Parathyroid adenoma (tissue), 2 donors: Measurements from ENCODE around the gene TIAM2.
"Not testable (repeated sequence)": the region's sequence is repeated elsewhere in the genome, so short reads cannot be mapped to it uniquely, and the experiment has no call there.

Experiments
- H2AFZ ChIP-seq: fragments of 300-600 bp; sonication (generic); one replicate; pipeline ENCODE4 v1.7.0; 2017; ENCODE audit warnings: antibody characterized with exemption, mild to moderate bottlenecking
- H3K27ac ChIP-seq: fragments of 300-600 bp; sonication (generic); one replicate; pipeline ENCODE4 v1.7.0; 2017
- H3K27me3 ChIP-seq: fragments of 300-600 bp; sonication (generic); one replicate; pipeline ENCODE4 v1.7.0; 2017; ENCODE audit warnings: low read length; ENCODE audit not compliant: control insufficient read depth, insufficient read depth
- H3K36me3 ChIP-seq: fragments of 300-600 bp; sonication (generic); one replicate; pipeline ENCODE4 v1.7.0; 2017; ENCODE audit warnings: low read length; ENCODE audit not compliant: control insufficient read depth, insufficient read depth
- H3K4me1 ChIP-seq: fragments of 300-600 bp; sonication (generic); one replicate; pipeline ENCODE4 v1.7.0; 2017; ENCODE audit warnings: control low read depth
- H3K4me2 ChIP-seq: fragments of 300-600 bp; sonication (generic); one replicate; pipeline ENCODE4 v1.7.0; 2017; ENCODE audit warnings: low read length
- H3K4me3 ChIP-seq: fragments of 300-600 bp; sonication (generic); one replicate; pipeline ENCODE4 v1.7.0; 2017; ENCODE audit warnings: low read depth, low read length
- H3K79me2 ChIP-seq: fragments of 300-600 bp; sonication (generic); one replicate; pipeline ENCODE4 v1.7.0; 2017; ENCODE audit warnings: control low read depth
- H3K9ac ChIP-seq: fragments of 300-600 bp; sonication (generic); one replicate; pipeline ENCODE4 v1.7.0; 2017; ENCODE audit warnings: mild to moderate bottlenecking
- H3K9me3 ChIP-seq: fragments of 300-600 bp; sonication (generic); one replicate; pipeline ENCODE4 v1.7.0; 2017; ENCODE audit warnings: low read length; ENCODE audit not compliant: control insufficient read depth
- TF ChIP-seq, protein P1 (sequence below): fragments of 300-600 bp; sonication (generic); IDR thresholded peaks from one replicate; pipeline ENCODE4 v1.7.0; 2017; ENCODE audit warnings: antibody characterized with exemption, mild to moderate bottlenecking
- donor health status: primary hyperparathyroidism.

Gene TIAM2

DNA sequence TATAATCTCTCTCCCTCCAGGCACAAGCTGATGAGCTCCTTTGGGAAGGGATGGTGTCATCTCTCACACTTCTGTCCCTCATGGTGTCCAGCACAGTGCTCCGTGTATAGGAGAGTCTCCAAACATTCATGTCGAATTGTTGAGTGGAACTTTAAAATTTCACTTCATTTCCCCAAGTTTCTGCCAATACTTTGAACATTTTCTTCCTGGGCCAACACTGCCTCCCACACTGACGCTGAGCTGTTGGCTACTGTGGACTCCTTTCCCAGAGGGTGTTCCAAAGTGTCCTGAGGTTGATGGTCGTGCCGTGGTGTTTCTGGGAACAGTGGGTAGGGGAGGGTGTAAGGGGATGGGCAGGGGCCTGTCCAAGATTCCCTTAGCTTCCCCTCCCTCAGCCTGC is 122.7 kb downstream of the TIAM2 start:
- H3K27me3 ChIP-seq, result no peaks in the 10 kb centered on the region
- TF ChIP-seq, protein P1, sequence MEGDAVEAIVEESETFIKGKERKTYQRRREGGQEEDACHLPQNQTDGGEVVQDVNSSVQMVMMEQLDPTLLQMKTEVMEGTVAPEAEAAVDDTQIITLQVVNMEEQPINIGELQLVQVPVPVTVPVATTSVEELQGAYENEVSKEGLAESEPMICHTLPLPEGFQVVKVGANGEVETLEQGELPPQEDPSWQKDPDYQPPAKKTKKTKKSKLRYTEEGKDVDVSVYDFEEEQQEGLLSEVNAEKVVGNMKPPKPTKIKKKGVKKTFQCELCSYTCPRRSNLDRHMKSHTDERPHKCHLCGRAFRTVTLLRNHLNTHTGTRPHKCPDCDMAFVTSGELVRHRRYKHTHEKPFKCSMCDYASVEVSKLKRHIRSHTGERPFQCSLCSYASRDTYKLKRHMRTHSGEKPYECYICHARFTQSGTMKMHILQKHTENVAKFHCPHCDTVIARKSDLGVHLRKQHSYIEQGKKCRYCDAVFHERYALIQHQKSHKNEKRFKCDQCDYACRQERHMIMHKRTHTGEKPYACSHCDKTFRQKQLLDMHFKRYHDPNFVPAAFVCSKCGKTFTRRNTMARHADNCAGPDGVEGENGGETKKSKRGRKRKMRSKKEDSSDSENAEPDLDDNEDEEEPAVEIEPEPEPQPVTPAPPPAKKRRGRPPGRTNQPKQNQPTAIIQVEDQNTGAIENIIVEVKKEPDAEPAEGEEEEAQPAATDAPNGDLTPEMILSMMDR, result no peak
- no peak overlapping the region for H3K27ac ChIP-seq
- no peaks in the 10 kb centered on the region for H3K79me2 ChIP-seq
- no peaks in the 10 kb centered on the region for H3K4me1 ChIP-seq
- no peaks in the 10 kb centered on the region for H3K9me3 ChIP-seq
- H2AFZ ChIP-seq, result no peak overlapping the region
- no peak overlapping the region for H3K9ac ChIP-seq
- H3K36me3 ChIP-seq, result no peaks in the 10 kb centered on the region
- H3K4me3 ChIP-seq, result no peak overlapping the region
- no peak overlapping the region for H3K4me2 ChIP-seq

DNA sequence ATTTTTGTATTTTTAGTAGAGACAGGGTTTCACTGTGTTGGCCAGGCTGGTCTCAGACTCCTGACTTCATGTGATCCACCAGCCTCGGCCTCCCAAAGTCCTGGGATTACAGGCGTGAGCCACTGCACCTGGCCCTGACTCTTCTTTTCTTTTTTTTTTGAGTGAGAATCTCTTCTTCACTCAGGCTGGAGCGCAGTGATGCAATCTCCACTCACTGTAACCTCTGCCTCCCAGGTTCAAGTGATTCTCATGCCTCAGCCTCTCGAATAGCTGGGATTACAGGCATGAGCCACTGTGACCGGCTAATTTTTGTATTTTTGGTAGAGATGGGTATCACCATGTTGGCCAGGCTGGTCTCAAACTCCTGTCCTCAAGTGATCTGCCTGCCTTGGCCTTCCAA is 124.1 kb downstream of the TIAM2 start:
- not testable (repeated sequence) for H2AFZ ChIP-seq, H3K4me2 ChIP-seq, H3K4me3 ChIP-seq, H3K79me2 ChIP-seq, H3K9ac ChIP-seq, H3K27ac ChIP-seq, H3K4me1 ChIP-seq, H3K9me3 ChIP-seq, H3K27me3 ChIP-seq, H3K36me3 ChIP-seq

DNA sequence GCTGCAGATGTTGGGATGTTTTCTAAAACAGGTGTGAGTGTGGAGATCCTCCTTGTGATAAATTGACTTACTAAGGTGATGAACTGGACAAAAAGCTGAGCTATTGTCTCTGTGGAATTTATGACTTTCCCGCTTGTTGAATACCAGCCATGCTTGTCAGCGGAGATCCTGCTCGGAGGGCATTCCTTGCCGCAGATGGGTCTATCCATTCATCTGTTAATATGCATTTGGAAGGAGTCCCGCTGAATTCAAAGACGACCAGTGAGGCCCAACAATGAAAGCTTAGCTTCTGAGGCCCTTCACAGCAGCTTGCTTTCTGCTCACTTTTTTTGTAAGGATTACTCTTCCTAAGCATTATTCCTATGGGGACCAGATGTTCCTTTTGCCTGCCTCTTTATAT is 124.9 kb downstream of the TIAM2 start:
- H3K4me2 ChIP-seq, result no peak overlapping the region
- no peaks in the 10 kb centered on the region for H3K9me3 ChIP-seq
- no peaks in the 10 kb centered on the region for H3K36me3 ChIP-seq
- no peaks in the 10 kb centered on the region for H3K27me3 ChIP-seq
- TF ChIP-seq, protein P1, result no peak
- no peak overlapping the region for H2AFZ ChIP-seq
- H3K4me1 ChIP-seq, result no peaks in the 10 kb centered on the region
- no peaks in the 10 kb centered on the region for H3K79me2 ChIP-seq
- H3K9ac ChIP-seq, result no peak overlapping the region
- no peak overlapping the region for H3K27ac ChIP-seq
- no peak overlapping the region for H3K4me3 ChIP-seq

DNA sequence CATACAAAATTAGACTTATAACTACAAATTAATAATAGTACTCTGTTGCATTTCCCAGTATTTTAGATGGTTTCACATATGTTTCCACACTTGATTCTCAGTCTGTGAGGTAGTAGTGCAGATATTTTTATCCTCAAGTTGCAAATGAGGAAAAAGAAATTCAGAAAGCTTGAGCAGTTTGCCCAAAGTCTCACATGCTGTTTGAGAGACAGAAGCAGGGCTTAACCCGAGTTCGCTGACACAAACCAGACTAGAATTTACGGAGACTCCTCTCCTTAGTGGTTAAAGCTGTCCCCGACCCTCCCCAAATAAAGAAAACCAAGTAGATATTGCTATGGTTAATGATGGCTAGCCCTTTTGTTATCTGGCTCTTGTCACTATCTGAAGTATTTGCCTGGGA is 126.2 kb downstream of the TIAM2 start:
- H2AFZ ChIP-seq, result no peak overlapping the region
- no peaks in the 10 kb centered on the region for H3K9me3 ChIP-seq
- no peaks in the 10 kb centered on the region for H3K4me1 ChIP-seq
- H3K36me3 ChIP-seq, result no peaks in the 10 kb centered on the region
- TF ChIP-seq, protein P1, result no peak
- no peak overlapping the region for H3K9ac ChIP-seq
- H3K27me3 ChIP-seq, result no peaks in the 10 kb centered on the region
- no peak overlapping the region for H3K27ac ChIP-seq
- no peaks in the 10 kb centered on the region for H3K79me2 ChIP-seq
- no peak overlapping the region for H3K4me3 ChIP-seq
- no peak overlapping the region for H3K4me2 ChIP-seq

DNA sequence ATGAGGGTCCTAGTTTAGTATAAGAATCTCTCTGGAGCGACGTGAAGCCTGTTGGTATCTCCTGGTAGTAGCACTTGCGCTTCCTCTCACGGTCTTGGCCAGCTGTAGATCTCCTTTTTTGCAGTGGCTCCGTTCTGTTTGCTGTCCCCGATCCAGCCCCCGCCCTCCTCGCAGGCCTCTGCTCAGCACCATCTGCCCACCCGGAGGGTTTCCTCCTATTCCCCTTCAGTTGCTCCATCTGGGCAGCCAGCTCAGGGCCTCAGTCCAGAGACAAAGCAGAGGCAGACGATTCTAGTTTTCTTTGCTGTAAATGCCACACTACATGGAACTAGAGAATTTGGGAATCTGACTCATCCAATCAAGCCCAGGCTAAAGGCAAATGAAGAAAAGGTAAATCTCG is 126.6 kb downstream of the TIAM2 start:
- no peak overlapping the region for H3K4me2 ChIP-seq
- no peaks in the 10 kb centered on the region for H3K27me3 ChIP-seq
- no peak overlapping the region for H3K9ac ChIP-seq
- H3K79me2 ChIP-seq, result no peaks in the 10 kb centered on the region
- H2AFZ ChIP-seq, result no peak overlapping the region
- H3K27ac ChIP-seq, result no peak overlapping the region
- no peaks in the 10 kb centered on the region for H3K36me3 ChIP-seq
- TF ChIP-seq, protein P1, result no peak
- no peaks in the 10 kb centered on the region for H3K9me3 ChIP-seq
- H3K4me1 ChIP-seq, result no peaks in the 10 kb centered on the region
- H3K4me3 ChIP-seq, result no peak overlapping the region
